COLO668 (cell line): ENCODE measurements around the gene IL17B.

Experiments
- DNase-seq: peaks from one replicate; lab custom pipeline; 2025; ENCODE audit not compliant: unreplicated experiment; lab: John Stamatoyannopoulos, UW

The IL17B gene

GRCh38 chr5:149379177-149379761 is at the start of gene IL17B:
TSS of gene IL17B (minus strand) at chr5:149379292. CDS start at chr5:149379225, 67 bp downstream.
- no peak for DNase-seq

DNA sequence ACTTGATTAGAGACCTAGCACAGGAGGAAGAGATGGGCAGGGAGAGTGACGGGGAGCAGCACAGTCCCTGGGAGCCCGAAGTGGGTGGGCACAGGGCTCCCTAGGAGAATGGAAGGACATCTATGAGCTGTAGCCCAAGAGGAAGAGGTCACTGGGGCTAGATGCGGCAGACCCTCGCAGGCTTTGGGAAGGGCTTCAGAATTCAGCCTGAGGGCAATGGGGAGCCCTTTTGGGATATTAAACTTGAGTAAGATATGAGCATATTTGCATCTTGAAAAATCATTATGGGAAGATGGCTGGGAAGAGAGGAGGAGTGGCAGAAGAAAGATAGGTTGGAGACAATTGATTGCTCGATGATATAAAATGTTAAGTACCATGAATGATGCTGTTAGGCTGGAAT is 48.9 kb upstream of the IL17B start:
- DNase-seq, result no peak

DNA sequence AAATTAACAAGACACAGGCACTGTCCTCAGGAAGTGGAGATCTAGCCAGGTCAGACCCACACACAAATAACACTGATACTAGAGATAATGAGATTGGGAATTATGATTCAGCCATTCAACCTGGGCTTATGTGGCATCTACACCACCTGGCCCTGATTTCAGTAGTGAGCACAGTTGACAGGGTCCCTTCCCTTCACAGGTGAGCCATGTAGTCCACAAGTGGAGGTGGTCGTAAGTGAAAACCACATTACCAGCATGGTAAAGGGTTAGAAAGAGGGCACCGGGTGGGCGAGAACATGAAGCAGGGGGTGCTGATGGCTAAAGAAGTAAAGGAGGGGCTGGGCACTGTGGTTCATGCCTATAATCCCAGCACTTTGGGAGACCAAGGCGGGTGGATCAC is 48.3 kb upstream of the IL17B start:
- DNase-seq, result no peak

DNA sequence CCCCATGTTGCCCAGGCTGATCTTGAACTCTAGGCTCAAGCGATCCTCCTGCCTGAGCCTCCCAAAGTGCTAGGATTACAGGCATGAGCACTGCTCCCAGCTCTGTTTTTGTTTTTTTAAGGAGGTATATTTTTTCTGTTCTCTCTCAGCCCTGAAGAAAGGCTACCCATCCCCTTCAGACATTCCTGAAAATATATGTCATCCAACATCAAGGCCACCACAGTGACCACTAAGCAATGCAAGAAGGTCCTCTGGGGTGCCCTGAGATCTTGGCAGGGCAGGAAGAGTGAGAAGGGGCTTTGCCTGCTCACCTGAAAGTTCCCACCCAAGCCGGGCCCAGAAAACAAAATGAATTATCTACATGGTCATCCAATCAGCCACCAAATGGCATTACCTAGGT is 47.8 kb upstream of the IL17B start:
- DNase-seq, result no peak

GRCh38 chr5:149425729-149426128 is 46.6 kb upstream of the IL17B start:
- DNase-seq, result no peak

GRCh38 chr5:149424371-149425315 is 45.6 kb upstream of the IL17B start:
- no peak for DNase-seq

DNA sequence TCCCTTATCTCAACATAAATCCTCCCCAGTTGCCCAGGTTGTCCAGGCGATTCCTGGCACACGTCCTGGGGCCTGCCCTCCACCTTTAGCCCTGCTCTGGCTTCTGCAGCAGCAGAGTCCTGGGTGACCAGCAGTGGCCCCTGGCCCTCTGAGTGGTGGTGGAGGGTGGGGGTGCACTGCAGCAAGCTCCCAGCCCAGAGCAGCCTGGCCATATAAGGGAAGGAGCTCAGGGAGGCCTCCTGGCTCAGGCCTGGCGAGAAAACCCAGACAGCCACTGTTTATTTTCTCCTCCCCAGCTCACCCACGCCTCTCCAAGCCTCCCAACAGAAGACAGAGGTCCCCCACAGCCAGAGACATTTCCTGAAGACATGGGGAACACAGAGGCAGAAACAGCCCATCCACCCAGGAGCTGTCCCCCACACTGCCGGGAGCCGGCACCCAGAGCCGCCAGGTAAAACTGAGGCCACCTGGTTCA is 44.7 kb upstream of the IL17B start:
- DNase-seq, result no peak

GRCh38 chr5:149423049-149423793 is 44.1 kb upstream of the IL17B start:
- DNase-seq, result no peak

GRCh38 chr5:149422366-149423048 is 43.4 kb upstream of the IL17B start:
- DNase-seq, result no peak

DNA sequence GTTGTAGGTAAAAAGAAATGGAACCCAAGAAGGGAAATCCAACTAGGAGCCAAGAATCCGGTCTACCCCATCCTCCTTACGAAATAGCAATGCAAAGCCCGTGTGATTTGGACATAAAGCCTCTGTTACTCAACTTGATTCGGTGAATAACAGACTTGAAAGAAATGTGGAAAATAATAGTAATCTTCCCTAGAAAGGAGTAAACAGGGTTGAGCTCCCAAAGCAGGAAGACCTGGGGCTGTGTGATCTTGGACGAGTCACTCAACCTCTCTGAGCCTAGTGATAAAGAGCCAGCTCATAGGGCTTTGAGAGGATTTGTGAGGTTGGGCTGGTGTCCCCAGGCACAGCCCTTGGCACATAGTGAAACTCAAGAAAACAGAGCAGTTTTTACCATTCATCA is 42.7 kb upstream of the IL17B start:
- DNase-seq, result no peak

GRCh38 chr5:149421372-149421685 is 42.2 kb upstream of the IL17B start:
- DNase-seq, result no peak

- no peak for DNase-seq
Observed at GRCh38 chr5:149420545-149421371, 41.7 kb upstream of the IL17B start.

- no peak for DNase-seq
Observed at GRCh38 chr5:149419859-149420544, 40.9 kb upstream of the IL17B start.

DNA sequence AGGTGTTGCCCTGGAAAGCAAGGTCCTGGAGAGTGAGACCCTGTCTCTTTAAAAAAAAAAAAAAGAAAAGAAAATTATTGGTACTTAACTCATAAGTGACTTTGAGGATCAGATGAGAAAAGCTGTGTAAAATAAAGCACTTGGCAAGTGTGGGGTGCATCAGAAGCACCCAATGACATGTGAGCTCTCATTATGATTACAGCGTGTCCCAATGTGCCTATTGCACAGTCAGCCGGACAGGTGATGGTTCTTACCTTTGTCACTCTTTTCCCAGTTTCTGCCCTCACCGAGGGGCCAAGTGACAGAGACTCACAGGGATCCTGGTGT is 40.4 kb upstream of the IL17B start:
- no peak for DNase-seq

DNA sequence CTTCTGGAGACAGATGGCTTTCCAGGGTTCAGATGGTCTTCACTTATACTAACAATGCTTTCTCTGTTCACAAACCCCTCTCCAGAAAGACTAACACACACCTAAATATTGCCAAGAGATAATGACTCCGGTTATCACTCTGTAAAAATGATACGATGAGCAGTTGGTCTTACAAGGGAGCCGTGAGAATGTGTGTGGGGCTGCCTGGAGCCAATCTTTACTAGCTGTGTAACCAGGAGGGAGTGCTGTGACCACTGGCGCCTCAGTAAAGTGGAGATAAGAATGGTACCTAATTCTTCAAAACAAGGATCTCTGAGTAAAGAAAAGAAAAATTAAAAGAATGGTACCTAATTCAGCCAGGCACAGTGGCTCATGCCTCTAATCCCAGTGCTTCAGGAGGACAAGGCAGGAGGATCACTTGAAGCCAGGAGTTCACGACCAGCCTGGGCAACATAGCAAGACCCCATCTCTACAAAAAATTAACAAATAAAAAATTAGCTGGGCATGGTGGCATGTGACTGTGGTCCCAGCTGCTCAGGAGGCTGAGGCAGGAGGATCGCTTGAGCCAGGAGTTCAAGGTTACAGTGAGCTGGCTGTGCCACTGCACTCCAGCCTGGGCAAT is 39.9 kb upstream of the IL17B start:
- no peak for DNase-seq

DNA sequence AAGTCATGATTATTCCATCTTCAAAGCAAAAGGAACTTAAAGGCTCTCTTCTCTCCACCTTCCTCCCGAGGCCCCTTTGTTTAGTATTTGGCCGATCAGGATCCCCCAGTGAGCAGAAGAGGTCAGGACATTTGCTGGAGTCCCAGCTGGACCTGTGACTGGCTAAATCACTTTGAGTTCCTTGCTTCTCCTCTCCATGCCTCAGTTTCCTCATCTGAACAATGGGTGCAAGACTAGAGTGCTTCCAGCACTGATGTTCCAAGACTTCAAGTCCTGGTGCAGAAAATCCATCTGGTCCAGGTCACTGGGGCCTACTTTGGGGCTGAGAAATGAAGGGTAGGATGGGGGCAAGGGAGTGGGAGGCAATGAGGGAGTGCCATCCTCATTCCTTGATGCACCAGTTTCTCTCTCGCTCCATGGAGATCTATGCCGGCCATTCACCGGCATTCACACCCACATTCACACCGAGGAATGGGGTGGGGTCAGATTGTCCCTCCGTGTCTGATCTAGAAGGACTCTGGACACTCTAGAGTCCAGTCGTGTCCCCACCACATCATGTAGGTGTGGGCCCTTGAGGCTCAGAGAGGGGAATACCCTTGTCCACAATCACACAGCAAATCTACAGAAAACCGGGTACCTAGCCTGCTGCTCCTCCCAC is 38.7 kb upstream of the IL17B start:
- no peak for DNase-seq

- no peak for DNase-seq
Observed at GRCh38 chr5:149416987-149417710, 38.1 kb upstream of the IL17B start.
